Stimulated activated naive CD8-positive, alpha-beta T cell treated with anti-CD3 and anti-CD28 coated beads, Interleukin-15, Interleukin-2, amounts not matched to agents 100 U/mL and 50 U/mL, for 24 hours (primary cell): ENCODE results near the gene XAGE5.
"Not testable (repeated sequence)": the region's sequence is repeated elsewhere in the genome, so short reads cannot be mapped to it uniquely, and the experiment has no call there.

Experiments used
- ATAC-seq: fragments of 150-1000 bp; cut with Tn5 transposase; one replicate; pipeline ENCODE4 v1.10.0; 2021
- DNase-seq: peaks from one replicate; pipeline ENCODE4 v3.0.0; 2021

Gene XAGE5, protein sequence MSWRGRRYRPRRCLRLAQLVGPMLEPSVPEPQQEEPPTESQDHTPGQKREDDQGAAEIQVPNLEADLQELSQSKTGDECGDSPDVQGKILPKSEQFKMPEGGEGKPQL

GRCh38 chrX:52811065-52811625 lies at the start of gene XAGE5:
TSS of gene XAGE5 (plus strand) at chrX:52811287. CDS start at chrX:52812567, 1,280 bp downstream.
- DNase-seq (no peak), ATAC-seq (no peak)

GRCh38 chrX:52765983-52766382 lies 45.1 kb upstream of the XAGE5 start:
- DNase-seq = not testable (repeated sequence)

GRCh38 chrX:52773504-52773903 lies 37.6 kb upstream of the XAGE5 start:
- ATAC-seq, DNase-seq: not testable (repeated sequence)

More at GRCh38 chrX:52765983-52766382, 45.1 kb upstream of the XAGE5 start:
- ATAC-seq = not testable (repeated sequence)

- not testable (repeated sequence) for ATAC-seq, DNase-seq
Observed at GRCh38 chrX:52797327-52797726, 13.8 kb upstream of the XAGE5 start, which contains the start of gene SPANXN5. TSS of gene SPANXN5 (minus strand) at chrX:52797427. CDS start at chrX:52797348, 79 bp downstream.

- DNase-seq, ATAC-seq: not testable (repeated sequence)
Observed at GRCh38 chrX:52804876-52805275, 6.2 kb upstream of the XAGE5 start.

DNA sequence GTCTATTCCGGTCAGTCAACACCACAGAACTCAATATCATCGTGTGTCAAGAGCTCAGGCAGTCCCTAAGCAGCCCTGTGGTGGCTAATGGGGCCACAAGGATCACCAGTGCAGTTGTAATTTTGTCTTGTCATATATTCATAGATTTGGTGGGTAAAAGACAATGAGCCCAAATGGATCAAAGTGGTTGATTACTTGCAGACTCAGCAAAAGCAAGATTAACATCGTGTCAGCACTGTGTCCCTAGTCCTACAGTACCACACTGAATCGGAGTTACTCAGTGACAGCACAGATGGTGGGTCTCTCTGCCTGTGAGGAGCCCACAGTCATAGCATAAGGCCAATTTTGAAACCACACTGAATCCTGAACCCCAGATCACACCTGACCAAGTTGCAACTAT lies 8.7 kb downstream of the XAGE5 start:
- ATAC-seq (no peak), DNase-seq (no peak)

- no peak for DNase-seq
- no peak for ATAC-seq
Observed at GRCh38 chrX:52821079-52821760, 10.1 kb downstream of the XAGE5 start.

- no peak for ATAC-seq
- no peak for DNase-seq
Observed at GRCh38 chrX:52824608-52825007, 13.5 kb downstream of the XAGE5 start.

- DNase-seq (no peak), ATAC-seq (no peak)
Observed at GRCh38 chrX:52830551-52830950, 19.5 kb downstream of the XAGE5 start.

DNA sequence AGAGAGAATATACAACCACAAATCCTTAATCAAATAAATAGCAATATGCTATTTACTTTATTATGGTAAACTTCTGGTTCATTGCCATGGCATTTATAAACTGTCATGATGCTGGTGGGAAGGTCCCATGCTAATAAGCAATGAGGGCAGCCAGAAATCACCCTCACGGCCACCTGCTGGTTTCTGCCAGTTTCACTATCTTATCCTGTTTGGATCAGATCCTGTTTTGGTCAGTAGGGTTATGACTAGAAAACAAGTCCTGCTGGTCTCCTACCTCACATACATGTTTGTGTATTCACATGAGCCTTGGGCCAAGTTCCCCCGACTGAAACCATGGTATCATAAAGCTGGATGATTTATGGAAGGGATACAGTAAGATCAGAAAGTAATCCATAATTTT lies 28.1 kb downstream of the XAGE5 start:
- no peak for ATAC-seq

GRCh38 chrX:52843619-52844018 lies 32.5 kb downstream of the XAGE5 start:
- not testable (repeated sequence) for DNase-seq, ATAC-seq

More for the DNA sequence above, 28.1 kb downstream of the XAGE5 start:
- DNase-seq = no peak

GRCh38 chrX:52852110-52852860 lies 41.2 kb downstream of the XAGE5 start:
- DNase-seq (no peak), ATAC-seq (no peak)

DNA sequence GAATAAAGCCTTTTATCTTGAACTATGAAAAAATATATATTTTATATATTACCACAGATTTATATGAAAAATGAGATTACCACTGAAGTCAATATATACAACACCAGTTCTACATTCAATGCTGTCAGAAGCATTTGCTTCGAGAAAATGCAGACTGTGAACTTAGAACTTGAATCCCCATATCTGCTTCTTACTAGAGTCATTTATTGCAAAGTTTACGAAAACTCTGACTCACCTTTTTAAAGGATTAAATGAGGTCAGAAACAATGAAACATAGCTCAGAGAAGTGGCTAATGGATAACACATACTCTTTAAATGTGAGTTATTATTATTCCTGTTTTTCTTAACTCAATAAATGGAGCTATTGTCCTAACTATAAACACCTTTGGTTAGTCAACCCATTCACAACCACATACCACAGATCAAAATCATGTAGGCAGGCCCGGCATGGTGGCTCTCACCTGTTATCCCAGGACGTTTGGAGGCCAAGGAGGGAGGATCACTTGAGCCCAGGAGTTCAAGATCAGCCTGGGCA lies 46.0 kb downstream of the XAGE5 start:
- not testable (repeated sequence) for ATAC-seq, DNase-seq

- no peak for DNase-seq
- no peak for ATAC-seq
Observed at GRCh38 chrX:52865343-52865998, 54.4 kb downstream of the XAGE5 start.
